GM23338 (cell line): ENCODE measurements around the gene NEU1.

Experiments used
- ETS1 ChIP-seq: IDR thresholded peaks from 2 replicates; pipeline ENCODE4 v1.6.1; 2016; ENCODE audit warnings: antibody characterized with exemption
- EZH2 ChIP-seq: fragments of 200-600 bp; sonication (generic); IDR thresholded peaks from one replicate; pipeline ENCODE4 v1.8.0; 2017; ENCODE audit warnings: antibody characterized with exemption, mild to moderate bottlenecking, low read depth; ENCODE audit not compliant: unreplicated experiment
- POLR2AphosphoS5 ChIP-seq: IDR thresholded peaks from 2 replicates; pipeline ENCODE4 v1.6.1; 2016; ENCODE audit warnings: antibody characterized with exemption, low read depth
- REST ChIP-seq: IDR thresholded peaks from one replicate; pipeline ENCODE4 v1.6.1; 2018; ENCODE audit warnings: antibody characterized with exemption; ENCODE audit not compliant: unreplicated experiment
- STAT1 ChIP-seq: IDR thresholded peaks from one replicate; pipeline ENCODE4 v1.6.1; 2016; ENCODE audit warnings: antibody characterized with exemption; ENCODE audit not compliant: unreplicated experiment
- TF ChIP-seq, protein P1 (sequence below), 2 experiments: fragments of 200-600 bp in 1 of 2; sonication (generic) in 1 of 2; conservative IDR thresholded peaks; 2 replicates each; pipeline versions ENCODE4 v1.5.1 to v1.6.1; 2016 to 2017; ENCODE audit warnings: antibody characterized with exemption in 2 of 2, low read depth in 2 of 2, mild to moderate bottlenecking in 2 of 2, moderate library complexity in 1 of 2

DNA sequence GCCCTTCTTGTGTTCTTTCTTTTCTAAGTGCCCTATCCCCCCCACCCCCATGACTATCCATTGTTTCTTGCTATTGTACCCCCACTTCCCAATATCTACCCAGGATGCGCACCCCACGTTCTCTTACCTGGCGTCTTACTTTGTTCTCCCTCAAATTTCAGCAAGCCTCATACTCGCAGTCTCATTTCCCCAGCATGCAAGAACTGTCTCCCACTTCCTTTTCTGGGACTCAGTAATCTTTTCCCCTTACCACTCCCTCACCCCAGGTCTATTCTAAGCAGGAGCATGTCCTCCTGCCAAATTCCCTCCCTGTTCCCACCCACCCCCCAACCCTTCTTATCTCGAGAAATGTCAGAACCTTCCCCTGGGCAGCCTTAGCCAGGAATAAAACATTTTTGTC lies 36.6 kb upstream of the NEU1 start:
- TF ChIP-seq ETS1 (no peak), POLR2AphosphoS5 (no peak), REST (no peak), STAT1 (no peak), EZH2 (no peak)
- TF ChIP-seq, protein P1, sequence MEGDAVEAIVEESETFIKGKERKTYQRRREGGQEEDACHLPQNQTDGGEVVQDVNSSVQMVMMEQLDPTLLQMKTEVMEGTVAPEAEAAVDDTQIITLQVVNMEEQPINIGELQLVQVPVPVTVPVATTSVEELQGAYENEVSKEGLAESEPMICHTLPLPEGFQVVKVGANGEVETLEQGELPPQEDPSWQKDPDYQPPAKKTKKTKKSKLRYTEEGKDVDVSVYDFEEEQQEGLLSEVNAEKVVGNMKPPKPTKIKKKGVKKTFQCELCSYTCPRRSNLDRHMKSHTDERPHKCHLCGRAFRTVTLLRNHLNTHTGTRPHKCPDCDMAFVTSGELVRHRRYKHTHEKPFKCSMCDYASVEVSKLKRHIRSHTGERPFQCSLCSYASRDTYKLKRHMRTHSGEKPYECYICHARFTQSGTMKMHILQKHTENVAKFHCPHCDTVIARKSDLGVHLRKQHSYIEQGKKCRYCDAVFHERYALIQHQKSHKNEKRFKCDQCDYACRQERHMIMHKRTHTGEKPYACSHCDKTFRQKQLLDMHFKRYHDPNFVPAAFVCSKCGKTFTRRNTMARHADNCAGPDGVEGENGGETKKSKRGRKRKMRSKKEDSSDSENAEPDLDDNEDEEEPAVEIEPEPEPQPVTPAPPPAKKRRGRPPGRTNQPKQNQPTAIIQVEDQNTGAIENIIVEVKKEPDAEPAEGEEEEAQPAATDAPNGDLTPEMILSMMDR (conservative IDR thresholded peaks at IDR 0.05; ENCODE audit: low read depth in 2 of 2): no peak
